ENCODE data around the gene VMO1. TPM values are rescaled to one million over a fixed set of nuclear protein-coding genes. Genes with fewer than 3 reads are reported as not detected.

The VMO1 gene
- total and polyA plus RNA-seq, 9 of the 15 experiments (the other 6 are each of a cell fraction or from before 2014, with no cell fraction given), result 0.31 TPM; not detected in 8

DNA sequence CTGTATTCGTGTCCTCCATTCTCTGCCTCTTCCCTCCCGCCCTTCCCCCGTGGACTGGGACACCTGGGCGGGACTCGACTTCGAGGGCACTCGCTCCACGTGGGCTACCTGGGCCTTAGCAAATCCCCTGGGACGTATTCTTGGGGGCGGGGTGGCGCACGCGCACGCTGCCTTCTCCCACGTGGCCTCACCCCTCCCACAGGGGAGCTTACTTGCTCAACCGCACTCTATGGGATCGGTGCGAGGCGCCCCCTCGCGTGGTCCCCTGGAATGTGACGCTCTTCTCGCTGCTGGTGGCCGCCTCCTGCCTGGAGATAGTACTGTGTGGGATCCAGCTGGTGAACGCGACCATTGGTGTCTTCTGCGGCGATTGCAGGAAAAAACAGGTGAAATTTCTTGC lies 3.5 kb downstream of the VMO1 start (continued):
- TF ChIP-seq BHLHE40 (IDR thresholded peaks at IDR 0.05; ENCODE audit: low read length), result no peak
- no peak for TF ChIP-seq ZKSCAN3 (CRISPR knock-in tag; IDR thresholded peaks at IDR 0.05)
- TF ChIP-seq FOS (IDR thresholded peaks at IDR 0.05; ENCODE audit: extremely low read depth, insufficient read length), result no peak
- no peak for TF ChIP-seq ZNF23 (CRISPR knock-in tag; IDR thresholded peaks at IDR 0.05)
- no peak for TF ChIP-seq BRD9 (IDR thresholded peaks at IDR 0.05; ENCODE audit: low read depth, partially characterized antibody)
- TF ChIP-seq KLF13 (tag; IDR thresholded peaks at IDR 0.05; ENCODE audit: borderline replicate concordance, low read depth), result no peak
- TF ChIP-seq MAZ (CRISPR knock-in tag; conservative IDR thresholded peaks at IDR 0.05 in 1 of 2, IDR thresholded peaks at IDR 0.05 in 1 of 2), result peak in 1 of 2 experiments; percentile 70; a peak in 2 of 4 replicates
- peak; percentile 55 for TF ChIP-seq CEBPB (tag; IDR thresholded peaks at IDR 0.05)
- no peak for TF ChIP-seq ZNF699 (CRISPR knock-in tag; IDR thresholded peaks at IDR 0.05; ENCODE audit: insufficient replicate concordance)
- no peak for TF ChIP-seq GABPB2 (CRISPR knock-in tag; conservative IDR thresholded peaks at IDR 0.05)
- no peak for TF ChIP-seq CREB1 (IDR thresholded peaks at IDR 0.05)
- peak; percentile 37; the same call in 1 of the 2 replicates for TF ChIP-seq CREB1 (CRISPR knock-in tag; IDR thresholded peaks at IDR 0.05)
- no peak for TF ChIP-seq ZNF12 (CRISPR knock-in tag; IDR thresholded peaks at IDR 0.05)
- TF ChIP-seq MIER1 (IDR thresholded peaks at IDR 0.05; ENCODE audit: low read depth), result no peak
- peak; percentile 71; the same call in 1 of the 2 replicates for TF ChIP-seq MYC (IDR thresholded peaks at IDR 0.05; ENCODE audit: low read depth, low read length)
- TF ChIP-seq MYC (CRISPR knock-in tag; IDR thresholded peaks at IDR 0.05; ENCODE audit: borderline replicate concordance, low read depth), result no peak
- no peak for TF ChIP-seq TAF1 (IDR thresholded peaks at IDR 0.05; ENCODE audit: control insufficient read depth, extremely low read depth, insufficient read depth, low read length, severe bottlenecking)
- TF ChIP-seq, protein P1, sequence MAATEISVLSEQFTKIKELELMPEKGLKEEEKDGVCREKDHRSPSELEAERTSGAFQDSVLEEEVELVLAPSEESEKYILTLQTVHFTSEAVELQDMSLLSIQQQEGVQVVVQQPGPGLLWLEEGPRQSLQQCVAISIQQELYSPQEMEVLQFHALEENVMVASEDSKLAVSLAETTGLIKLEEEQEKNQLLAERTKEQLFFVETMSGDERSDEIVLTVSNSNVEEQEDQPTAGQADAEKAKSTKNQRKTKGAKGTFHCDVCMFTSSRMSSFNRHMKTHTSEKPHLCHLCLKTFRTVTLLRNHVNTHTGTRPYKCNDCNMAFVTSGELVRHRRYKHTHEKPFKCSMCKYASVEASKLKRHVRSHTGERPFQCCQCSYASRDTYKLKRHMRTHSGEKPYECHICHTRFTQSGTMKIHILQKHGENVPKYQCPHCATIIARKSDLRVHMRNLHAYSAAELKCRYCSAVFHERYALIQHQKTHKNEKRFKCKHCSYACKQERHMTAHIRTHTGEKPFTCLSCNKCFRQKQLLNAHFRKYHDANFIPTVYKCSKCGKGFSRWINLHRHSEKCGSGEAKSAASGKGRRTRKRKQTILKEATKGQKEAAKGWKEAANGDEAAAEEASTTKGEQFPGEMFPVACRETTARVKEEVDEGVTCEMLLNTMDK (IDR thresholded peaks at IDR 0.05; ENCODE audit: borderline replicate concordance, insufficient read depth, low read depth, low read length, poor library complexity, severe bottlenecking), result peak; percentile 40
- no peak for TF ChIP-seq CBX8 (IDR thresholded peaks at IDR 0.05; ENCODE audit: borderline replicate concordance, extremely low read depth, low read depth, low read length, poor library complexity, severe bottlenecking)
- no peak for TF ChIP-seq GTF2F1 (IDR thresholded peaks at IDR 0.05; ENCODE audit: low read depth, low read length)
- TF ChIP-seq, protein P2, sequence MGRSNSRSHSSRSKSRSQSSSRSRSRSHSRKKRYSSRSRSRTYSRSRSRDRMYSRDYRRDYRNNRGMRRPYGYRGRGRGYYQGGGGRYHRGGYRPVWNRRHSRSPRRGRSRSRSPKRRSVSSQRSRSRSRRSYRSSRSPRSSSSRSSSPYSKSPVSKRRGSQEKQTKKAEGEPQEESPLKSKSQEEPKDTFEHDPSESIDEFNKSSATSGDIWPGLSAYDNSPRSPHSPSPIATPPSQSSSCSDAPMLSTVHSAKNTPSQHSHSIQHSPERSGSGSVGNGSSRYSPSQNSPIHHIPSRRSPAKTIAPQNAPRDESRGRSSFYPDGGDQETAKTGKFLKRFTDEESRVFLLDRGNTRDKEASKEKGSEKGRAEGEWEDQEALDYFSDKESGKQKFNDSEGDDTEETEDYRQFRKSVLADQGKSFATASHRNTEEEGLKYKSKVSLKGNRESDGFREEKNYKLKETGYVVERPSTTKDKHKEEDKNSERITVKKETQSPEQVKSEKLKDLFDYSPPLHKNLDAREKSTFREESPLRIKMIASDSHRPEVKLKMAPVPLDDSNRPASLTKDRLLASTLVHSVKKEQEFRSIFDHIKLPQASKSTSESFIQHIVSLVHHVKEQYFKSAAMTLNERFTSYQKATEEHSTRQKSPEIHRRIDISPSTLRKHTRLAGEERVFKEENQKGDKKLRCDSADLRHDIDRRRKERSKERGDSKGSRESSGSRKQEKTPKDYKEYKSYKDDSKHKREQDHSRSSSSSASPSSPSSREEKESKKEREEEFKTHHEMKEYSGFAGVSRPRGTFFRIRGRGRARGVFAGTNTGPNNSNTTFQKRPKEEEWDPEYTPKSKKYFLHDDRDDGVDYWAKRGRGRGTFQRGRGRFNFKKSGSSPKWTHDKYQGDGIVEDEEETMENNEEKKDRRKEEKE (IDR thresholded peaks at IDR 0.05; ENCODE audit: borderline replicate concordance in 1 of 2, control insufficient read depth in 1 of 2, low read depth in 2 of 2, low read length in 1 of 2), result no peak
- TF ChIP-seq ZKSCAN1 (IDR thresholded peaks at IDR 0.05; ENCODE audit: low read depth, low read length), result no peak
- no peak for TF ChIP-seq SRSF9 (IDR thresholded peaks at IDR 0.05; ENCODE audit: borderline replicate concordance, low read depth, low read length)
